Thyroid gland (tissue), 4 donors: ENCODE results near the gene ADARB1.

ENCODE experiments used
- CTCF ChIP-seq, 6 experiments: fragments of 200-600 bp in 3 of 6; fragments of 450-650 bp in 3 of 6; sonication (generic) in 3 of 6; IDR thresholded peaks; one replicate each; pipeline ENCODE4 v1.5.1; 2016 to 2019; ENCODE audit warnings: antibody characterized with exemption in 6 of 6, mild to moderate bottlenecking in 2 of 6, inconsistent platforms in 1 of 6, moderate library complexity in 1 of 6
- POLR2A ChIP-seq, 2 donors: fragments of 450-650 bp; IDR thresholded peaks; one replicate each; pipeline ENCODE4 v1.6.1; 2017; ENCODE audit warnings: antibody characterized with exemption in 2 of 2, mild to moderate bottlenecking in 2 of 2, moderate library complexity in 1 of 2

- TF ChIP-seq POLR2A (IDR thresholded peaks at IDR 0.05) (no peak), CTCF (IDR thresholded peaks at IDR 0.05) (no peak)
These were observed 92.6 kb downstream of the ADARB1 start for GRCh38 chr21:45166931-45167330.
